Mesenchymal stem cell (in vitro differentiated cells and primary cell): Measurements from ENCODE around the gene ZBTB1.

Experiments
- DNase-seq: peaks from one replicate; pipeline ENCODE4 v3.0.0-alpha.2; 2013
- H2AFZ ChIP-seq: one replicate; pipeline ENCODE4 v1.6.1; 2013; ENCODE audit warnings: low read depth, mild to moderate bottlenecking, control low read depth, inconsistent platforms, low read length, moderate library complexity
- H2AK5ac ChIP-seq: 2 replicates; pipeline ENCODE4 v1.6.1; 2013; ENCODE audit warnings: low read length, moderate library complexity, mild to moderate bottlenecking, inconsistent platforms; ENCODE audit not compliant: severe bottlenecking
- H2BK120ac ChIP-seq: one replicate; pipeline ENCODE4 v1.6.1; 2013; ENCODE audit warnings: low read depth, mild to moderate bottlenecking, inconsistent platforms, low read length, moderate library complexity
- H2BK12ac ChIP-seq, 2 experiments: one replicate each; pipeline ENCODE4 v1.6.1; 2013; ENCODE audit warnings: inconsistent platforms in 2 of 2, low read length in 2 of 2, mild to moderate bottlenecking in 2 of 2, moderate library complexity in 2 of 2, control low read depth in 1 of 2
- H2BK15ac ChIP-seq: one replicate; pipeline ENCODE4 v1.6.1; 2013; ENCODE audit warnings: mild to moderate bottlenecking, low read depth, inconsistent platforms; ENCODE audit not compliant: poor library complexity, severe bottlenecking
- H2BK5ac ChIP-seq: 2 replicates; pipeline ENCODE4 v1.6.1; 2013; ENCODE audit warnings: low read depth, mild to moderate bottlenecking, low read length, control low read depth, inconsistent platforms; ENCODE audit not compliant: poor library complexity, severe bottlenecking
- H3K14ac ChIP-seq, 2 experiments: one replicate each; pipeline ENCODE4 v1.6.1; 2013; ENCODE audit warnings: inconsistent platforms in 2 of 2, low read length in 2 of 2, control low read depth in 1 of 2, mild to moderate bottlenecking in 1 of 2, moderate library complexity in 1 of 2
- H3K18ac ChIP-seq, 2 experiments: one replicate each; pipeline ENCODE4 v1.6.1; 2013; ENCODE audit warnings: inconsistent platforms in 2 of 2, low read length in 2 of 2, control low read depth in 1 of 2, low read depth in 1 of 2, mild to moderate bottlenecking in 1 of 2
- H3K23ac ChIP-seq, 2 experiments: one replicate each; pipeline ENCODE4 v1.6.1; 2013; ENCODE audit warnings: inconsistent platforms in 2 of 2, low read length in 2 of 2, mild to moderate bottlenecking in 2 of 2, moderate library complexity in 2 of 2, control low read depth in 1 of 2
- H3K27ac ChIP-seq: 2 replicates; pipeline ENCODE4 v1.5.1; 2013; ENCODE audit warnings: mild to moderate bottlenecking, moderate library complexity, low read length, control low read depth, inconsistent platforms; ENCODE audit not compliant: poor library complexity, severe bottlenecking
- H3K27me3 ChIP-seq, 2 experiments: 2 replicates each; pipeline versions ENCODE4 v1.6.1 to v1.7.0; 2013; ENCODE audit warnings: low read length in 2 of 2, mild to moderate bottlenecking in 2 of 2, moderate library complexity in 2 of 2, control low read depth in 1 of 2, inconsistent platforms in 1 of 2; ENCODE audit not compliant: control insufficient read depth in 1 of 2, insufficient read depth in 1 of 2
- H3K36me3 ChIP-seq, 2 experiments: 2 replicates each; pipeline versions ENCODE4 v1.6.1 to v1.7.0; 2013; ENCODE audit warnings: low read length in 2 of 2, control low read depth in 1 of 2, inconsistent platforms in 1 of 2, low read depth in 1 of 2, mild to moderate bottlenecking in 1 of 2; ENCODE audit not compliant: insufficient read depth in 2 of 2, control insufficient read depth in 1 of 2
- H3K4ac ChIP-seq, 2 experiments: one replicate each; pipeline ENCODE4 v1.6.1; 2013; ENCODE audit warnings: inconsistent platforms in 2 of 2, low read length in 2 of 2, mild to moderate bottlenecking in 2 of 2, moderate library complexity in 2 of 2, control low read depth in 1 of 2, low read depth in 1 of 2
- H3K4me1 ChIP-seq: 2 replicates; pipeline ENCODE4 v1.6.1; 2013; ENCODE audit warnings: low read depth, low read length, control low read depth; ENCODE audit not compliant: control insufficient read depth, insufficient read depth
- H3K4me2 ChIP-seq: 2 replicates; pipeline ENCODE4 v1.6.1; 2013; ENCODE audit warnings: low read length, mild to moderate bottlenecking, inconsistent platforms; ENCODE audit not compliant: poor library complexity, severe bottlenecking
- H3K4me3 ChIP-seq, 2 experiments: 2 replicates each; pipeline versions ENCODE4 v1.5.1 to v1.7.0; 2013; ENCODE audit warnings: low read length in 2 of 2, mild to moderate bottlenecking in 2 of 2, control low read depth in 1 of 2, low read depth in 1 of 2; ENCODE audit not compliant: insufficient read depth in 1 of 2
- H3K79me1 ChIP-seq: replicated peaks from 2 replicates; pipeline ENCODE4 v1.6.1; 2013; ENCODE audit warnings: mild to moderate bottlenecking, control low read depth, low read length, inconsistent platforms; ENCODE audit not compliant: poor library complexity, severe bottlenecking
- H3K9ac ChIP-seq: 2 replicates; pipeline ENCODE4 v1.7.0; 2013; ENCODE audit warnings: mild to moderate bottlenecking, low read length, moderate library complexity
- H3K9me3 ChIP-seq: 2 replicates; pipeline ENCODE4 v1.7.0; 2013; ENCODE audit warnings: mild to moderate bottlenecking, low read length; ENCODE audit not compliant: control insufficient read depth
- H4K8ac ChIP-seq: one replicate; pipeline ENCODE4 v1.6.1; 2013; ENCODE audit warnings: inconsistent platforms, mild to moderate bottlenecking, low read length, moderate library complexity
- H4K91ac ChIP-seq: one replicate; pipeline ENCODE4 v1.6.1; 2013; ENCODE audit warnings: mild to moderate bottlenecking, low read length, inconsistent platforms
- WGBS: methylation state at CpG from one replicate; pipeline ENCODE4 v1.1.7; 2013; ENCODE audit warnings: mixed read lengths; 5-methylcytosine and 5-hydroxymethylcytosine counted together

ZBTB1 gene

DNA sequence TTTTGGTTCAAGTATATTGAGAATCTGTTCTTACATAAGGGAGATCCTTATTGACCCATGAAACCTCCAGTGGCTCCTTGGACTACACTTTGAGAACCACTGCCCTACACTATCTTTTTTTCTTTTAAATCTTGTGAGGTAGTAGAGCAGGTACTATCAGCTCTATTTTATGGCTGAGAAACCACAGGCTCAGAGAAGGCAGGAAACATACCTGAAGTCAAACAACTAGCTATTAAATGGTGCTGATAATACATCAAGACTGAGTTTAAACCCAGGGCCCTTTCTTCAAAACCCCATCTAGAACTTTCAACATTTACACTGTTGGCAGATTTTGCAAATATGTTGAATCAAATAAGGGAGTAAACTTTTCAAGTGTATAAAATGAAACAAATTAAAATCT is 7.8 kb upstream of the ZBTB1 start:
- H2BK5ac ChIP-seq = no peak overlapping the region
- no peak overlapping the region for H2BK15ac ChIP-seq
- no peaks in the 10 kb centered on the region for H3K27me3 ChIP-seq
- H2AK5ac ChIP-seq = no peak overlapping the region
- H2AFZ ChIP-seq = no peak overlapping the region
- no peak overlapping the region for H2BK120ac ChIP-seq
- H3K27ac ChIP-seq = no peak overlapping the region
- no peak overlapping the region for H3K18ac ChIP-seq
- no peak overlapping the region for H3K4me3 ChIP-seq
- H3K79me1 ChIP-seq = peaks cover 9% of the 10 kb centered on the region
- no peak overlapping the region for H3K23ac ChIP-seq
- no peak overlapping the region for H4K91ac ChIP-seq
- H3K4me2 ChIP-seq = no peak overlapping the region
- no peak overlapping the region for H3K4ac ChIP-seq
- peaks cover 3% of the 10 kb centered on the region for H3K4me1 ChIP-seq
- H3K9ac ChIP-seq = no peak overlapping the region
- H4K8ac ChIP-seq = no peak overlapping the region
- no peak for DNase-seq
- H3K14ac ChIP-seq = no peak overlapping the region
- peaks cover 0 to 27% of the 10 kb centered on the region in 2 experiments for H3K36me3 ChIP-seq
- no peak overlapping the region for H2BK12ac ChIP-seq
- no peaks in the 10 kb centered on the region for H3K9me3 ChIP-seq

DNA sequence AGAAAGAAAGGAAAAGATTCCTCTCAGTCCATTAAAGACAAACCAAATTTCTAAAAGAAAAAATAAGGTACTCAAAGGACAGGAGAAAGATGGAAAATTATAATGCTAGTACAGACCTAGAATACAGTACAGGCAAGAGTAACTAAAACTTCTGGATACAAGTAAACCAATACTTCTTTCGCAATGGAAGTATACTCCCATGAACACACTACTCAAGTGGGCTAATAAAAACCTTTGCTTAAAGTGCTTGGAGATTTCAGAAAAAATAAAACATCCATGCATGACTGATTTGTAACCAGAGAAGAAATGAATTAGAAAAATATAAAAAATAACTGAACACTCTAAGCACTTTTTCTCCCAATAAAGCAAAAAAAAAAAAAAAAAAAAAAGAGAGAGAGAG is 4.5 kb upstream of the ZBTB1 start:
- H2AK5ac ChIP-seq = no peak overlapping the region
- H3K18ac ChIP-seq = no peak overlapping the region

DNA sequence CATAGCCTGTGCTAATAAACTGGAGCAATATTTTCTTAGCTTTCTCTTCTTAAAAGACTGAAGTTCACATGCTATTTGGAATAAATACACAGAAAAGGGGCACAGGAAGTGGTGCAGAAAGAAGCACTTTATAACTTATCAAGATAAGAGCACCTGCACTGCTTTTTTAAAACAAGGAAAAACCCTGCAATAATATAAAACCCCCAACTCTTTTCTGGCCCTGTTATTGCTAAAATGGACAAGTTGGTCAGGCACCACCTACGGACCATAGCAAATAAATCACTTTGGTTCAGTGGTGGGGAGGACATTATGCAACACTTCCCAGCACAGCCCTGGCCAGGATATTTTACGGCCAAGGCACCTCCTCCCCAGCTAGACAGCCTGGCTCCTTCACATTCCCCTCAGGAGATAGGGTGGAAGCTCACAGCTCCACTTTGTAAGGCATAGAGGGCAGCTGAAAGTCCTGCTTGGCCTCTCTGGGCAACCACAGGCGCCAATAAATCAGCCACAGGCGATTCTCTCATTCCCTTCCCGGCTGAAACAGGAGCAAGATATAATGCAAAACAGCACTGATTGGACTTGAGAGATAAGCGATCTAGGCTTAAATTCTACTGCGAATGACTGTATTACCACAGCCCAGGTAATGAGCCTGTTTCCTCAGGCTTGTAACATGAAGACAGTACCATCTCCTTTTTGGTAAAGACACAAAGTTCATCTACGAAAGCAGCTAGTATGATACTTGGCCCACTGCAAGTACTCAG is 3.0 kb upstream of the ZBTB1 start:
- WGBS = 27% methylated on average over 8 of the region's 8 CpGs
- H3K4ac ChIP-seq = peak overlapping the region; percentile 37 to 81
- H3K4me3 ChIP-seq = peak overlapping the region in 1 of 2 experiments; percentile 93
- no peak overlapping the region for H3K23ac ChIP-seq
- H4K91ac ChIP-seq = peak overlapping the region; percentile 14
- H2BK15ac ChIP-seq = no peak overlapping the region
- no peak overlapping the region for H2AFZ ChIP-seq
- no peak overlapping the region for H2BK120ac ChIP-seq
- H2BK12ac ChIP-seq = peak overlapping the region; percentile 22 to 64
- peak overlapping the region; percentile 22 for H4K8ac ChIP-seq
- peak overlapping the region; percentile 55 for H3K4me2 ChIP-seq
- no peak overlapping the region for H2BK5ac ChIP-seq
- peaks cover 0 to 15% of the 10 kb centered on the region in 2 experiments for H3K36me3 ChIP-seq
- peaks cover 4% of the 10 kb centered on the region for H3K79me1 ChIP-seq
- DNase-seq = peak; percentile 88
- H3K27ac ChIP-seq = peak overlapping the region; percentile 13
- H3K9ac ChIP-seq = peak overlapping the region; percentile 97
- H2AK5ac ChIP-seq = peak overlapping the region; percentile 69
- peaks cover 11% of the 10 kb centered on the region for H3K4me1 ChIP-seq
- peak overlapping the region; percentile 63 to 69 for H3K18ac ChIP-seq
- H3K9me3 ChIP-seq = no peaks in the 10 kb centered on the region
- no peaks in the 10 kb centered on the region for H3K27me3 ChIP-seq
- H3K14ac ChIP-seq = no peak overlapping the region

More for the DNA sequence above, 4.5 kb upstream of the ZBTB1 start:
- no peaks in the 10 kb centered on the region for H3K27me3 ChIP-seq
- H2AFZ ChIP-seq = no peak overlapping the region
- no peak overlapping the region for H3K4ac ChIP-seq
- peaks cover 0 to 21% of the 10 kb centered on the region in 2 experiments for H3K36me3 ChIP-seq
- H3K4me3 ChIP-seq = no peak overlapping the region
- no peak overlapping the region for H4K91ac ChIP-seq
- 100% methylated on average over 1 of the region's 1 CpG for WGBS
- H3K27ac ChIP-seq = no peak overlapping the region
- H3K4me2 ChIP-seq = no peak overlapping the region
- H3K9me3 ChIP-seq = no peaks in the 10 kb centered on the region
- peak overlapping the region; percentile 41 for H3K9ac ChIP-seq
- H2BK5ac ChIP-seq = no peak overlapping the region
- peaks cover 11% of the 10 kb centered on the region for H3K4me1 ChIP-seq
- no peak overlapping the region for H3K23ac ChIP-seq
- H3K79me1 ChIP-seq = peaks cover 4% of the 10 kb centered on the region
- H2BK12ac ChIP-seq = no peak overlapping the region
- H2BK15ac ChIP-seq = no peak overlapping the region
- DNase-seq = peak; percentile 61
- no peak overlapping the region for H2BK120ac ChIP-seq
- no peak overlapping the region for H4K8ac ChIP-seq
- H3K14ac ChIP-seq = no peak overlapping the region

DNA sequence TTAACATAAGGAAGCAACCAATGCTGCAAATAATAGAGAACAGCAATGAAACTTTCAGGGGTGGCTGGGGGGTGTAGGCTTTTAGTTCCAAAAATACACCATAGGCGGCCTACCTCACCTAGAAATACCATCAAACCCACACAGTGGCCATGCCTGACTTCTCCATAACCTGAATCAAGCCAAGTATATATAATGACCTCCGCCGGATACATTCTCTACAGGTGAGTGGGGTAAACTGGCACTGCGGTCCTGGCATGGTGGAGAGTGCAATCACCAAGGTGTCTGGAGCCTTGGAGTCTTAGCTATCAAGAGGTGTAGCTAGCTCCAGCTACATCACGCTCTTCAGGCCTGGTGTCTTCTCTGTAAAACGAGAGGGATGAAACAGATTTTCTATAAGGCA is 2.1 kb upstream of the ZBTB1 start:
- H3K4me3 ChIP-seq = peak overlapping the region in 1 of 2 experiments; percentile 93
- WGBS = 73% methylated on average over 6 of the region's 6 CpGs
- no peak for DNase-seq

More for the DNA sequence above, 2.1 kb upstream of the ZBTB1 start:
- H3K4me1 ChIP-seq = peaks cover 11% of the 10 kb centered on the region
- H3K18ac ChIP-seq = peak overlapping the region; percentile 40 to 84
- H4K8ac ChIP-seq = peak overlapping the region; percentile 35
- H3K14ac ChIP-seq = no peak overlapping the region
- H2BK5ac ChIP-seq = no peak overlapping the region
- no peaks in the 10 kb centered on the region for H3K27me3 ChIP-seq
- peak overlapping the region; percentile 97 for H3K9ac ChIP-seq
- H3K4me2 ChIP-seq = peak overlapping the region; percentile 96
- no peak overlapping the region for H2BK15ac ChIP-seq
- no peaks in the 10 kb centered on the region for H3K9me3 ChIP-seq
- H2BK120ac ChIP-seq = peak overlapping the region; percentile 78
- H3K4ac ChIP-seq = peak overlapping the region in 1 of 2 experiments; percentile 3
- peak overlapping the region in 1 of 2 experiments; percentile 57 for H3K23ac ChIP-seq
- H4K91ac ChIP-seq = peak overlapping the region; percentile 65
- no peak overlapping the region for H2AFZ ChIP-seq
- peaks cover 0 to 11% of the 10 kb centered on the region in 2 experiments for H3K36me3 ChIP-seq
- peaks cover 2% of the 10 kb centered on the region for H3K79me1 ChIP-seq
- H2BK12ac ChIP-seq = peak overlapping the region in 1 of 2 experiments; percentile 38
- H3K27ac ChIP-seq = peak overlapping the region; percentile 98
- peak overlapping the region; percentile 62 for H2AK5ac ChIP-seq
